ENCODE measurements around the gene GNA15.
"Not testable (repeated sequence)": the region's sequence is repeated elsewhere in the genome, so short reads cannot be mapped to it uniquely, and the experiment has no call there.

Gene GNA15

GRCh38 chr19:3187662-3188511, 52.1 kb downstream of the GNA15 start:
- peak overlapping the region; percentile 98 for H3K27ac Mint-ChIP-seq
- H3K36me3 Mint-ChIP-seq (ENCODE audit: low read depth) = peaks cover 66% of the 10 kb centered on the region
- no peaks in the 10 kb centered on the region for H3K9me3 Mint-ChIP-seq
- H3K4me1 Mint-ChIP-seq (ENCODE audit: low read depth) = peaks cover 74% of the 10 kb centered on the region
- H3K27me3 Mint-ChIP-seq = no peaks in the 10 kb centered on the region
- peak overlapping the region; percentile 5 for H3K4me3 Mint-ChIP-seq
- intact Hi-C loops (cut with micrococcal nuclease) = no loop called here

- H3K9me3 Mint-ChIP-seq = no peaks in the 10 kb centered on the region
- intact Hi-C loops (cut with micrococcal nuclease) = no loop called here
- H3K36me3 Mint-ChIP-seq (ENCODE audit: low read depth) = peaks cover 76% of the 10 kb centered on the region
- peaks cover 78% of the 10 kb centered on the region for H3K4me1 Mint-ChIP-seq (ENCODE audit: low read depth)
- H3K27me3 Mint-ChIP-seq = no peaks in the 10 kb centered on the region
- H3K4me3 Mint-ChIP-seq = peak overlapping the region; percentile 5
- H3K27ac Mint-ChIP-seq = peak overlapping the region; percentile 76
Measured at GRCh38 chr19:3188627-3189596, 53.1 kb downstream of the GNA15 start.

GRCh38 chr19:3189702-3190469, 54.1 kb downstream of the GNA15 start:
- Mint-ChIP-seq H3K4me3 (no peak overlapping the region), H3K36me3 (ENCODE audit: low read depth) (peaks cover 79% of the 10 kb centered on the region), H3K9me3 (no peaks in the 10 kb centered on the region), H3K27ac (no peak overlapping the region), H3K27me3 (no peaks in the 10 kb centered on the region), H3K4me1 (ENCODE audit: low read depth) (peaks cover 70% of the 10 kb centered on the region)
- intact Hi-C loops (cut with micrococcal nuclease) = no loop called here

- H3K36me3 Mint-ChIP-seq (ENCODE audit: low read depth) = peaks cover 79% of the 10 kb centered on the region
- no peak overlapping the region for H3K27ac Mint-ChIP-seq
- no peak overlapping the region for H3K4me3 Mint-ChIP-seq
- intact Hi-C loops (cut with micrococcal nuclease) = no loop called here
- no peaks in the 10 kb centered on the region for H3K9me3 Mint-ChIP-seq
- peaks cover 69% of the 10 kb centered on the region for H3K4me1 Mint-ChIP-seq (ENCODE audit: low read depth)
- H3K27me3 Mint-ChIP-seq = no peaks in the 10 kb centered on the region
Measured at GRCh38 chr19:3190470-3190770, 54.6 kb downstream of the GNA15 start.

- Mint-ChIP-seq H3K36me3 (ENCODE audit: low read depth) (peaks cover 82% of the 10 kb centered on the region), H3K4me1 (ENCODE audit: low read depth) (peaks cover 69% of the 10 kb centered on the region), H3K27me3 (no peaks in the 10 kb centered on the region), H3K4me3 (no peak overlapping the region), H3K9me3 (no peaks in the 10 kb centered on the region), H3K27ac (no peak overlapping the region)
- intact Hi-C loops (cut with micrococcal nuclease) = no loop called here
Measured at GRCh38 chr19:3190921-3191805, 55.3 kb downstream of the GNA15 start.

- peaks cover 64% of the 10 kb centered on the region for H3K4me1 Mint-ChIP-seq (ENCODE audit: low read depth)
- H3K4me3 Mint-ChIP-seq; H3K27ac Mint-ChIP-seq; H3K27me3 Mint-ChIP-seq; H3K9me3 Mint-ChIP-seq; intact Hi-C loops (cut with micrococcal nuclease): not testable (repeated sequence)
- H3K36me3 Mint-ChIP-seq (ENCODE audit: low read depth) = peaks cover 82% of the 10 kb centered on the region
Measured at GRCh38 chr19:3191806-3192104, 55.9 kb downstream of the GNA15 start.

- Mint-ChIP-seq H3K4me1 (ENCODE audit: low read depth) (peaks cover 59% of the 10 kb centered on the region), H3K9me3 (no peaks in the 10 kb centered on the region), H3K27me3 (no peaks in the 10 kb centered on the region), H3K4me3 (no peak overlapping the region), H3K36me3 (ENCODE audit: low read depth) (peaks cover 84% of the 10 kb centered on the region), H3K27ac (peak overlapping the region; percentile 37)
- intact Hi-C loops (cut with micrococcal nuclease) = no loop called here
Measured at GRCh38 chr19:3192228-3192635, 56.4 kb downstream of the GNA15 start.

GRCh38 chr19:3192684-3193083, 56.9 kb downstream of the GNA15 start:
- H3K27ac Mint-ChIP-seq = peak overlapping the region; percentile 37
- no peak overlapping the region for H3K4me3 Mint-ChIP-seq
- peaks cover 85% of the 10 kb centered on the region for H3K36me3 Mint-ChIP-seq (ENCODE audit: low read depth)
- intact Hi-C loops (cut with micrococcal nuclease) = no loop called here
- no peaks in the 10 kb centered on the region for H3K9me3 Mint-ChIP-seq
- H3K27me3 Mint-ChIP-seq = no peaks in the 10 kb centered on the region
- peaks cover 55% of the 10 kb centered on the region for H3K4me1 Mint-ChIP-seq (ENCODE audit: low read depth)

- no peak overlapping the region for H3K4me3 Mint-ChIP-seq
- no peaks in the 10 kb centered on the region for H3K9me3 Mint-ChIP-seq
- peaks cover 87% of the 10 kb centered on the region for H3K36me3 Mint-ChIP-seq (ENCODE audit: low read depth)
- H3K27me3 Mint-ChIP-seq = no peaks in the 10 kb centered on the region
- intact Hi-C loops (cut with micrococcal nuclease) = no loop called here
- H3K4me1 Mint-ChIP-seq (ENCODE audit: low read depth) = peaks cover 47% of the 10 kb centered on the region
- H3K27ac Mint-ChIP-seq = peak overlapping the region; percentile 63
Measured at GRCh38 chr19:3193256-3194105, 57.6 kb downstream of the GNA15 start.

GRCh38 chr19:3194106-3195087, 58.6 kb downstream of the GNA15 start:
- Mint-ChIP-seq H3K36me3 (ENCODE audit: low read depth) (peaks cover 87% of the 10 kb centered on the region), H3K27ac (peak overlapping the region; percentile 63), H3K4me3 (no peak overlapping the region), H3K27me3 (no peaks in the 10 kb centered on the region), H3K4me1 (ENCODE audit: low read depth) (peaks cover 37% of the 10 kb centered on the region), H3K9me3 (no peaks in the 10 kb centered on the region)
- intact Hi-C loops (cut with micrococcal nuclease) = no loop called here

- Mint-ChIP-seq H3K36me3 (ENCODE audit: low read depth) (peaks cover 90% of the 10 kb centered on the region), H3K27ac (no peak overlapping the region), H3K27me3 (no peaks in the 10 kb centered on the region), H3K4me1 (ENCODE audit: low read depth) (peaks cover 25% of the 10 kb centered on the region), H3K4me3 (no peak overlapping the region), H3K9me3 (no peaks in the 10 kb centered on the region)
- intact Hi-C loops (cut with micrococcal nuclease) = no loop called here
Measured at GRCh38 chr19:3196064-3196932, 60.5 kb downstream of the GNA15 start.
